Skin of body (tissue), 3 donors: ENCODE measurements around the gene ERGIC3. TPM values are rescaled to one million over a fixed set of nuclear protein-coding genes. Genes with fewer than 3 reads are reported as not detected.

ENCODE experiments used
- DNase-seq: peaks from one replicate; lab custom pipeline; 2025; lab: John Stamatoyannopoulos, UW
- small RNA-seq: library from RNA; depleted of rRNA; stranded (forward); fragments of <200 nt; gene quantifications from one replicate; pipeline ENCODE3, GENCODE V24; 2014; ENCODE audit warnings: low replicate concordance
- total RNA-seq: library from RNA; depleted of rRNA; stranded (reverse); fragments of >200 nt; gene quantifications from one replicate; pipeline ENCODE4 v1.2.3, GENCODE V29; 2014

The ERGIC3 gene
- total RNA-seq, 1 donor from 2014 or later: 164 TPM

DNA sequence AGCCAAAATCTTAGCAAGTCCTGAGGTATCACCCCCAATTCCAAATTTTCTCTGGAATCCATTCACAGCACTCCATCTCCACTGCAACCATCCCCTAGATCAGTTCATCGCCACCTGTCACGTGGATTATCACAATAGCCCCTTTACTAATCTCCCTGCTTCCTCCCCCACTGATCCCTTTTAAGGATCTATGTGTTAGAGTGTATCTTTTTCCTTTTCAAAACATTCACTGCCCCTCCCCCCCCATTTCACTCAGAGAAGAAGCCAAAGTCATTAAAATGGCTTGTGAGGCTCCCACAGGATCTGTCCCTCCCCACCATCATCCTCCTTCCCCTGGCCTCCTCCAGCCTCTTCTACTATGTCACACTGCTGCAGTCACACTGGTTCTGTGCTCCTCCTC lies 55.3 kb downstream of the ERGIC3 start:
- DNase-seq: no peak

GRCh38 chr20:35598476-35598875 lies 56.6 kb downstream of the ERGIC3 start:
- DNase-seq: no peak

DNA sequence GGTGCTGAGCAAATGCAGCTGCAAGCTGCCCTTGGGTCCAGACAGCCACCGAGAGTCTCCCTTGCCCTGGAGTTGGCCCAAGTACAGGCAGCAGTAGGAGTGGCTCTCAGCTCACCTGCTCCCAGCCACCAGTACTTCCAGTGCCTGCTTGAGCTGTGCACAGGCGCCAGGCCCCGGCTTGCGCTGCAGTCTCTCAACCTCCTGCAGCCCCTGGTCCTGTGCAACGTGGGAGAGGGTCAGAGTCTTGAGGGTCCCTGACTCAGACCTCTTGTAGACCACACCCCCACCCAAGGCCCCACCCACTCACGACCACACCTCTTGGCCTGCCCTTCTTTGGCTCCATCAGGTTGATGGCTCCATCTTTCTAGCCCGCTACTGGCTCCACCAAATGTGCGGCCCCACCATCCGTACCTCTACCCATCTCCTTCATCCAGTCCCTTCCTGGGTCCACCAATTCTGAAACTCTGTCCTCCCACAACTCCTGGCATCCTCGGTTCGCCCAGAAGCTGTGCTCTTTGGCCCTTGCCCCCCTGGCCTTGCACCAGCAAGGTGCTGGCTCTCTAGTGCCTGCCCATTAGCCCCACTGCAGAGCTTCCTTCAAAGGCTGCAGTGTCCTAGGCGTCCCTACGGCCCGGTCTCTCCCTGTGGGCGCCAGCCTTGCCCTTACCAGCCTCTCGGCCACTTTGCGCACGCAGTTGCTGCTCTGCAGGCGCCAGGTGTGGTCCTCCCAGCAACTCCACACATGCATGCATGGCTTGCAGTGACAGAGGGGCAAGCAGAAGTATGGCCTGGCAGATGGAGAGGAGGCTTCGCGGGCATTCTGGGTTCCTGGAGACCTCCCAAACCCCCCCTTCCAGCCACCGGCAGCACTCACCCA lies 57.3 kb downstream of the ERGIC3 start:
- DNase-seq: no peak

- no peak for DNase-seq
Measured at GRCh38 chr20:35599776-35600120, 57.9 kb downstream of the ERGIC3 start.

DNA sequence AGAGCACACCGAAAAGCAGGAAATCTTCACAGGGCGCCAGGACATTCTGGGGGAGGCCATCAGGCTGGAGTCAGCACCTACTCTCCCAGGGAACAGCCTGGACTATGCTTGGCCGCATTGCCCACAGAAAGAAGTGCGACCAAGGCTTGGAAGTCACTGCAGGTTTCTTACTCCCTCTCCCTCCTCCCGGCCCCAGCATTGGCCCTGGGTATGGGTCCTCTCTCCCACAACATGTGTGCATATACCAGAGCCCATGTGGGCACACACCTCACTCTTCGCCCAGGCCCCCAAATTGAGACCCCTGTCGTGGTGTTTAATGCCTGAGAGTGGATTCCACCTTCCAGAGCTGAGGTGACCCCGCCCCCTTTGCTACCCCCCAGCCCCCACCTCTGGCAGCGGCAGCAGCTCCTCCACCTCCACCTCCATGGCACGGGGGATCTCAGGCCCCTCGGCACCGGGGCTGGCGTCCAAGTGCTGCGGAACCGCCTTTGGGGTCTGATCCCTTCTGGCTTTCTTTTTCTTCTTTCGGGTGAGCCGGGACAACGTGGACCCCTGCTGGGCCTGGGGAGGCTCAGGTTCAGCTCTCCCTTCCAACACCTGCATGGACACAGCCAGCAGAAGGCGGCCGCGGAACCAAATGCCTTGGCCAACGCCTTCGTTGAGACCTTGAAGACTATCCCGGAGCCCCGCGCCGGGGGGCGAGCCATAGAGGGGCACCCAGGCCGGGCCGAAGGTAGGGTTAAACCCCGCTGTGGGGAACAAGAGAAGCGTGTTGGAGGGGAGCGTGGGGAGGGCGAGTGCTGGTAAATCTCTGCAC lies 58.5 kb downstream of the ERGIC3 start:
- DNase-seq: no peak

- peak; percentile 33 for DNase-seq
Measured at GRCh38 chr20:35600993-35601973, 59.4 kb downstream of the ERGIC3 start.

- no peak for DNase-seq
Measured at GRCh38 chr20:35601990-35602389, 60.1 kb downstream of the ERGIC3 start.

- no peak for DNase-seq
Measured at GRCh38 chr20:35602851-35603495, 61.1 kb downstream of the ERGIC3 start.

DNA sequence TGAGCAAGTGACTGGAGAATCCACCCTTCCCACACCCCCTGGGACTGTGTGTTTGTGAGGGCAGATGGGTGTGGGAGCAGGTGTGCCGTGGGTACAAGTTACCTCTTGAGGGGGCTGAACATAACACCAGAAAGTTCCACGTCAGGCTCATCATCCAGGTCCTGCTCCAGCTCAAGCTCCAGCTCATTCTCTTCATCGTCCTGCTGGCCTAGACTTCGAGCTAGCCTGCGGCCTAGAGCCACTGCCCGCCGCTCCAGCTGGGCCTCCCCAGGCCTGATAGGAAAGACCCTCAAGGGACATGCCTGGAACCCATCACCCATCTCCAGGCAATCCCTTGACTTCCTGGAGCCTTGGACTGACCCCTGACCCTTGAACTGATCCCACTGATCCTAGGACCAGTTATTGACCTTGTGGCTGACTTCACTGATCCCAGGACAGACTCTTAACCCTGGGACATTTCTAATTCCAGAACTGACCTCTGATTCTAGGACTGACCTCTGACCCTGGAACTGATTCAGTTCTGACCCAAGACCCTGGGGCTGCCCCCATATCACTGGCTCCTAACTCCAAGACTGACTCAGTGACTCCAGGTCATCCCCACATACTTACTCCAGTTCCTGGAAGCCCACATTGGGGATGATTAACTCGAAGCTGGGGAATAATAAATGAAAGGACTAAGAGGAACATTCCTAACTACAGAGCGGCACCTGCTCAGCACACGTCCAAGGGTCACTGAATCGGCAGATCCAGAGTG lies 62.0 kb downstream of the ERGIC3 start:
- no peak for DNase-seq

DNA sequence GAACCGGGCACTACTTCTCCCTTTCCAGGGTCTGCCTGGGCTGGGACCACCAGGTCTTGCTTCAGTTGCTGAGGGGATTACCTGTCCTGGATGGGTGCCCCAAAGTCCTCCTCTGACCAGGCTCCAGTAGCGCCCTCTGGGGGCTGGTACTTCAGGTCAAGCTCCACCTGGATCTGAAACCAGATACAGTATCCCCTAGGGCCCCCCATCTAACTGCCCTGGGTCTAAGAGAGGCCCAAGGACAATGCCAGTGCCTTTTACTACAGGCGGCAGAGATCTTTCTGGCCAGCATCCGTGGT lies 62.5 kb downstream of the ERGIC3 start:
- DNase-seq: no peak

- no peak for DNase-seq
Measured at GRCh38 chr20:35606127-35606526, 64.2 kb downstream of the ERGIC3 start.

Small RNAs within 50 kb of the gene (small RNA-seq; reads per million reads assigned to genes)
- gene RPL37P1: not detected

Other genes with a start within 250 kb of the ERGIC3 start
- gene FAM83C, start 249.7 kb upstream of the ERGIC3 start, total RNA-seq: 7.7 TPM
- 46.4 TPM for gene UQCC1, start 130.1 kb upstream of the ERGIC3 start, total RNA-seq
- gene GDF5, start 103.8 kb upstream of the ERGIC3 start, total RNA-seq: 0.49 TPM
- 23.1 TPM for gene CEP250, start 86.5 kb upstream of the ERGIC3 start, total RNA-seq
- gene C20orf173, start 12.4 kb upstream of the ERGIC3 start, total RNA-seq: not detected
- not detected for gene SPAG4, start 73.8 kb downstream of the ERGIC3 start, total RNA-seq
- 81.2 TPM for gene CPNE1, start 122.8 kb downstream of the ERGIC3 start, total RNA-seq
- gene RBM12, start 122.8 kb downstream of the ERGIC3 start, total RNA-seq: 39.2 TPM
- 18.9 TPM for gene NFS1, start 157.3 kb downstream of the ERGIC3 start, total RNA-seq
- 102 TPM for gene ROMO1, start 157.3 kb downstream of the ERGIC3 start, total RNA-seq
- gene RBM39, start 200.2 kb downstream of the ERGIC3 start, total RNA-seq: 429 TPM
- gene PHF20, start 229.9 kb downstream of the ERGIC3 start, total RNA-seq: 25.4 TPM